Fibroblast of lung (primary cell): ENCODE measurements around the gene FOXC1.

Experiments
- EZH2 ChIP-seq: IDR thresholded peaks from 2 replicates; pipeline ENCODE4 v1.5.1; 2012; ENCODE audit warnings: low read length, control low read depth, mild to moderate bottlenecking; ENCODE audit errors: missing control alignments
- TF ChIP-seq, protein P1 (sequence below), 2 donors: IDR thresholded peaks in 1 of 2; conservative IDR thresholded peaks in 1 of 2; 1 replicate in 1 of 2; 2 replicates in 1 of 2; pipeline ENCODE4 v1.5.1; 2011 to 2012; ENCODE audit warnings: low read length in 2 of 2, control low read depth in 1 of 2, inconsistent platforms in 1 of 2, low read depth in 1 of 2, mild to moderate bottlenecking in 1 of 2

DNA sequence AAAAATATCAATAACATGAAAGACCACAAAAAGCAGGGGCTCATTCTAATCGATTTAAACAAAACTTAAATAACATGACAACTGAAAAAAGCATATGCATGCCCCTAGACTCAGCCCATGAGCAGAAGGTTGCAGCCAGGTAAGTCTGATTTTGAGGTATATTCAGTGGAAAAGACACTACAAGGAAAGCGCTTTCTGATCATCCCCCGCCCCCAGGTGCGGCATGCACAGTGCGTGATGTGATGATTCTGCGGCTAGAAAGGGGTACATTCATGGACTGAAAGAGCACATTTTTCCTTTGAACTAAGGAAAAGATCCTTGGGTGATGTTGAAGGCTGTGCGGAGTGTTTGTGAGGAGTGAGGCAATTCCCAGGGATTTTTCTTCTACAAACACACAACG lies 16.9 kb upstream of the FOXC1 start:
- TF ChIP-seq, protein P1, sequence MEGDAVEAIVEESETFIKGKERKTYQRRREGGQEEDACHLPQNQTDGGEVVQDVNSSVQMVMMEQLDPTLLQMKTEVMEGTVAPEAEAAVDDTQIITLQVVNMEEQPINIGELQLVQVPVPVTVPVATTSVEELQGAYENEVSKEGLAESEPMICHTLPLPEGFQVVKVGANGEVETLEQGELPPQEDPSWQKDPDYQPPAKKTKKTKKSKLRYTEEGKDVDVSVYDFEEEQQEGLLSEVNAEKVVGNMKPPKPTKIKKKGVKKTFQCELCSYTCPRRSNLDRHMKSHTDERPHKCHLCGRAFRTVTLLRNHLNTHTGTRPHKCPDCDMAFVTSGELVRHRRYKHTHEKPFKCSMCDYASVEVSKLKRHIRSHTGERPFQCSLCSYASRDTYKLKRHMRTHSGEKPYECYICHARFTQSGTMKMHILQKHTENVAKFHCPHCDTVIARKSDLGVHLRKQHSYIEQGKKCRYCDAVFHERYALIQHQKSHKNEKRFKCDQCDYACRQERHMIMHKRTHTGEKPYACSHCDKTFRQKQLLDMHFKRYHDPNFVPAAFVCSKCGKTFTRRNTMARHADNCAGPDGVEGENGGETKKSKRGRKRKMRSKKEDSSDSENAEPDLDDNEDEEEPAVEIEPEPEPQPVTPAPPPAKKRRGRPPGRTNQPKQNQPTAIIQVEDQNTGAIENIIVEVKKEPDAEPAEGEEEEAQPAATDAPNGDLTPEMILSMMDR (conservative IDR thresholded peaks at IDR 0.05 in 1 of 2, IDR thresholded peaks at IDR 0.05 in 1 of 2; ENCODE audit: low read depth in 1 of 2, low read length in 2 of 2) = no peak
- no peak for TF ChIP-seq EZH2
